ENCODE measurements around the gene DUSP15.

GRCh38 chr20:31914170-31914569 lies 43.8 kb upstream of the DUSP15 start:
- TF ChIP-seq POLR2A (IDR thresholded peaks at IDR 0.05) = no peak
- no peak for TF ChIP-seq CTCF (IDR thresholded peaks at IDR 0.05)

Measured in body of pancreas (tissue), 4 donors.